HG02981 (cell line): ENCODE measurements around the gene MCM5.
"Not testable (repeated sequence)": the region's sequence is repeated elsewhere in the genome, so short reads cannot be mapped to it uniquely, and the experiment has no call there.

Experiments used
- ATAC-seq: cut with Tn5 transposase; IDR thresholded peaks from one replicate; pipeline ENCODE4 v1.9.1; 2021; ENCODE audit warnings: mild to moderate bottlenecking, moderate library complexity; ENCODE audit not compliant: unreplicated experiment

The MCM5 gene

GRCh38 chr22:35467681-35468434 lies 67.9 kb downstream of the MCM5 start:
- ATAC-seq: no peak

GRCh38 chr22:35470903-35471321 lies 71.0 kb downstream of the MCM5 start:
- no peak for ATAC-seq

DNA sequence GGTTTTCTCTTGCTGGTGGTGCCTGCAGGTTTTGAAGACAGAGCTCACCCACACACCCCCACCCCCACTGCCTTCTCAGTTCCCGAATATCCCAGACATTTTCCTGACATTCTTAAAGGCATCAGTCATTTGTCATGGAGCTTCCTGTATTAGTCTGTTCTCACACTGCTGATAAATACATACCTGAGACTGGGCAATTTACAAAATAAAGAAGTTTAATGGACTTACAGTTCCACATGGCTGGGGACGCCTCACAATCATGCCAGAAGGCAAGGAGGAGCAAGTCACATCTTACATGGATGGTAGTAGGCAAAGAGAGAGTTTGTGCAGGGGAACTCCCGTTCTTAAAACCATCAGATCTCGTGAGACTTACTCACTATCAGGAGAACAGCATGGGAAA lies 71.6 kb downstream of the MCM5 start:
- ATAC-seq: not testable (repeated sequence)

GRCh38 chr22:35472488-35472887 lies 72.5 kb downstream of the MCM5 start:
- no peak for ATAC-seq

- ATAC-seq: no peak
Observed at GRCh38 chr22:35473971-35474370, 74.0 kb downstream of the MCM5 start.
